ENCODE results near the gene PIK3C2A.

- TF ChIP-seq SP2 (IDR thresholded peaks at IDR 0.05; ENCODE audit: low read length) (no peak), CTCF (IDR thresholded peaks at IDR 0.05; ENCODE audit: control extremely low read depth in 1 of 3, insufficient read depth in 1 of 3, low read depth in 1 of 3, low read length in 3 of 3) (no peak)
These were observed 3.5 kb upstream of the PIK3C2A start for GRCh38 chr11:17211286-17211685.

All from H1 (cell line).